ENCODE results near the gene VWCE.

DNA sequence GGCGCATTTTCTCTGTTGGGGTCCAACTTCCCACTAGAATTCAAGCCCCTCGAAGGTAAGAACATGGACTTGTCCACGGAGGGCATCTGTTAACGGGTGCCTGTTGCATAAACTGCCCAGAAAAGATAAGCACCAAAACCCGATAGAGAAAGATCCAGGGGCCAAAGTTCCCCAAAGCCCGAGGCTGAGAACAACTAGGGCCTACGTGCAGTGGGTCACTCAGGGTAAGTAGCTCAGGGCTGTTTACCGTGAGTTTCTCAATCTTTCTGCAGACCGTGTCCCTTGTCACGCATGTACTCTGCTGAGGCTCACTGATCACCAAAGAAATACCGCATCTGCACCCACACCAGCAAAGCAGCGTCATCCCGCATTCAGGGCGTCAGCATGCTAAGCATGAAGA, 29.8 kb downstream of the VWCE start:
- TF ChIP-seq CTCF (IDR thresholded peaks at IDR 0.05 in 2 of 3, conservative IDR thresholded peaks at IDR 0.05 in 1 of 3; ENCODE audit: borderline replicate concordance in 1 of 3, insufficient read depth in 1 of 3, low read depth in 2 of 3, low read length in 2 of 3) (no peak), MAX (IDR thresholded peaks at IDR 0.05) (no peak), POLR2A (IDR thresholded peaks at IDR 0.05; ENCODE audit: borderline replicate concordance, extremely low read depth, insufficient read depth, insufficient read length) (no peak), EZH2 (IDR thresholded peaks at IDR 0.05) (no peak), ELF1 (IDR thresholded peaks at IDR 0.05; ENCODE audit: borderline replicate concordance, low read depth) (no peak), SIN3A (IDR thresholded peaks at IDR 0.05; ENCODE audit: low read depth) (no peak), YY1 (IDR thresholded peaks at IDR 0.05; ENCODE audit: extremely low read depth, insufficient replicate concordance, low read depth, low read length) (no peak), RAD21 (IDR thresholded peaks at IDR 0.05; ENCODE audit: low read depth) (no peak)
- TF ChIP-seq, protein P1, sequence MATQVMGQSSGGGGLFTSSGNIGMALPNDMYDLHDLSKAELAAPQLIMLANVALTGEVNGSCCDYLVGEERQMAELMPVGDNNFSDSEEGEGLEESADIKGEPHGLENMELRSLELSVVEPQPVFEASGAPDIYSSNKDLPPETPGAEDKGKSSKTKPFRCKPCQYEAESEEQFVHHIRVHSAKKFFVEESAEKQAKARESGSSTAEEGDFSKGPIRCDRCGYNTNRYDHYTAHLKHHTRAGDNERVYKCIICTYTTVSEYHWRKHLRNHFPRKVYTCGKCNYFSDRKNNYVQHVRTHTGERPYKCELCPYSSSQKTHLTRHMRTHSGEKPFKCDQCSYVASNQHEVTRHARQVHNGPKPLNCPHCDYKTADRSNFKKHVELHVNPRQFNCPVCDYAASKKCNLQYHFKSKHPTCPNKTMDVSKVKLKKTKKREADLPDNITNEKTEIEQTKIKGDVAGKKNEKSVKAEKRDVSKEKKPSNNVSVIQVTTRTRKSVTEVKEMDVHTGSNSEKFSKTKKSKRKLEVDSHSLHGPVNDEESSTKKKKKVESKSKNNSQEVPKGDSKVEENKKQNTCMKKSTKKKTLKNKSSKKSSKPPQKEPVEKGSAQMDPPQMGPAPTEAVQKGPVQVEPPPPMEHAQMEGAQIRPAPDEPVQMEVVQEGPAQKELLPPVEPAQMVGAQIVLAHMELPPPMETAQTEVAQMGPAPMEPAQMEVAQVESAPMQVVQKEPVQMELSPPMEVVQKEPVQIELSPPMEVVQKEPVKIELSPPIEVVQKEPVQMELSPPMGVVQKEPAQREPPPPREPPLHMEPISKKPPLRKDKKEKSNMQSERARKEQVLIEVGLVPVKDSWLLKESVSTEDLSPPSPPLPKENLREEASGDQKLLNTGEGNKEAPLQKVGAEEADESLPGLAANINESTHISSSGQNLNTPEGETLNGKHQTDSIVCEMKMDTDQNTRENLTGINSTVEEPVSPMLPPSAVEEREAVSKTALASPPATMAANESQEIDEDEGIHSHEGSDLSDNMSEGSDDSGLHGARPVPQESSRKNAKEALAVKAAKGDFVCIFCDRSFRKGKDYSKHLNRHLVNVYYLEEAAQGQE (IDR thresholded peaks at IDR 0.05; ENCODE audit: low read depth): no peak
